ENCODE measurements around the gene NFATC4.

GRCh38 chr14:24404814-24405213, 36.8 kb downstream of the NFATC4 start:
- TF ChIP-seq CREB1 (IDR thresholded peaks at IDR 0.05; ENCODE audit: low read depth) (no peak), SIN3A (IDR thresholded peaks at IDR 0.05; ENCODE audit: low read depth, low read length) (no peak), PAX5 (IDR thresholded peaks at IDR 0.05; ENCODE audit: borderline replicate concordance, low read depth, low read length) (no peak), ELK1 (IDR thresholded peaks at IDR 0.05; ENCODE audit: low read depth, low read length) (no peak), HDAC6 (IDR thresholded peaks at IDR 0.05; ENCODE audit: unreplicated experiment) (no peak)
